Panc1 (cell line): ENCODE data around the gene UBAP2. TPM values are rescaled to one million over a fixed set of nuclear protein-coding genes. Genes with fewer than 3 reads are reported as not detected.

Source experiments
- ATAC-seq: fragments of 200-7000 bp; cut with Tn5 transposase; 2 replicates; pipeline ENCODE4 v1.9.1; 2020; ENCODE audit warnings: mild to moderate bottlenecking, moderate library complexity
- BruUV-seq: library from RNA; stranded (reverse); fragments of 400-500 nt; replicated peaks from 2 replicates; lab custom pipeline; 2021; lab: Mats Ljungman, UMichigan
- CTCF ChIA-PET: fragments of 300-600 bp; sonication (Branson Sonifier 250); formaldehyde crosslinking; loops from one replicate; lab custom pipeline; 2022; ENCODE audit warnings: antibody characterized with exemption; lab: Charles Lee
- POLR2A ChIA-PET: fragments of 300-600 bp; sonication (Branson Sonifier 250); formaldehyde crosslinking; loops from one replicate; lab custom pipeline; 2022; ENCODE audit warnings: antibody characterized with exemption; lab: Charles Lee
- DNase-seq: peaks from one replicate; pipeline ENCODE4 v3.0.0-alpha.2; 2010; ENCODE audit warnings: low read depth, low spot score
- H3K27ac ChIP-seq: 2 replicates; pipeline ENCODE4 v1.5.1; 2011; ENCODE audit warnings: mild to moderate bottlenecking, low read length, inconsistent platforms
- H3K27me3 ChIP-seq: fragments of 200-500 bp; sonication (Bioruptor generic); 2 replicates; pipeline ENCODE4 v1.6.0; 2014; ENCODE audit warnings: low read length, inconsistent platforms; ENCODE audit not compliant: control insufficient read depth, insufficient read depth
- H3K36me3 ChIP-seq: fragments of 200-500 bp; sonication (Bioruptor generic); 2 replicates; pipeline ENCODE4 v1.5.1; 2014; ENCODE audit warnings: inconsistent platforms, mild to moderate bottlenecking, low read length, moderate library complexity; ENCODE audit not compliant: control insufficient read depth, insufficient read depth
- H3K4me1 ChIP-seq: 2 replicates; pipeline ENCODE4 v1.5.1; 2011; ENCODE audit warnings: inconsistent platforms, mild to moderate bottlenecking, low read length, moderate library complexity; ENCODE audit not compliant: control insufficient read depth, insufficient read depth
- H3K4me3 ChIP-seq, 2 experiments: 2 replicates each; pipeline ENCODE4 v1.5.1; 2011 to 2012; ENCODE audit warnings: low read depth in 2 of 2, low read length in 2 of 2, mild to moderate bottlenecking in 2 of 2, inconsistent platforms in 1 of 2, moderate library complexity in 1 of 2
- H3K9me3 ChIP-seq: fragments of 200-500 bp; sonication (Bioruptor generic); 2 replicates; pipeline ENCODE4 v1.5.1; 2014; ENCODE audit warnings: low read depth, mild to moderate bottlenecking, inconsistent platforms, low read length, moderate library complexity; ENCODE audit not compliant: control insufficient read depth, insufficient read depth
- CTCF ChIP-seq: fragments of 450-650 bp; IDR thresholded peaks from 2 replicates; pipeline ENCODE4 v1.5.1; 2017; ENCODE audit warnings: mild to moderate bottlenecking
- POLR2AphosphoS5 ChIP-seq: IDR thresholded peaks from 2 replicates; pipeline ENCODE4 v1.6.1; 2012; ENCODE audit warnings: mild to moderate bottlenecking, low read depth, low read length, moderate library complexity
- REST ChIP-seq, 2 experiments: IDR thresholded peaks; 2 replicates each; pipeline ENCODE4 v1.6.1; 2011 to 2012; ENCODE audit warnings: low read depth in 2 of 2, control low read depth in 1 of 2, low read length in 1 of 2, mild to moderate bottlenecking in 1 of 2, moderate library complexity in 1 of 2; ENCODE audit not compliant: insufficient read depth in 1 of 2
- SIN3A ChIP-seq: IDR thresholded peaks from 2 replicates; pipeline ENCODE4 v1.6.1; 2012; ENCODE audit warnings: low read depth, mild to moderate bottlenecking, low read length, moderate library complexity, borderline replicate concordance; ENCODE audit not compliant: insufficient read depth
- TCF7L2 ChIP-seq: IDR thresholded peaks from 2 replicates; pipeline ENCODE4 v1.6.1; 2011; ENCODE audit warnings: mild to moderate bottlenecking, low read depth, low read length, inconsistent platforms
- in situ Hi-C: cut with HindIII; loops from 2 replicates; pipeline ENCODE4 v1.10.0; 2016; ENCODE audit warnings: low sequenced_read_pairs, low pct_unique_long_range_greater_than_20kb
- intact Hi-C: fragments of 100-400 bp; cut with micrococcal nuclease; formaldehyde crosslinking; loops from one replicate; pipeline ENCODE4 v1.10.0; 2022; ENCODE audit not compliant: unreplicated experiment
- total RNA-seq: library from RNA; stranded (reverse); gene quantifications from one replicate; pipeline ENCODE4 v1.2.1, GENCODE V29; 2021; ENCODE audit not compliant: unreplicated experiment

The UBAP2 gene
- total RNA-seq, 1 experiment from 2014 or later: 94.6 TPM

- DNase-seq (no peak), ATAC-seq (peak; percentile 44)
- intact Hi-C loops: loop anchor here (10.0 kb wide), 1 partner anchor 57 kb away; no protein-coding TSS in a partner anchor
- Histone ChIP-seq H3K36me3 (peaks cover 53% of the 10 kb centered on the region), H3K4me3 (no peak overlapping the region), H3K4me1 (peaks cover 7% of the 10 kb centered on the region; the same call in 1 of the 2 replicates), H3K27me3 (no peaks in the 10 kb centered on the region), H3K27ac (no peak overlapping the region), H3K9me3 (no peaks in the 10 kb centered on the region)
- in situ Hi-C loops: no loop called here
- peak; percentile 7; the same call in 1 of the 2 replicates for TF ChIP-seq POLR2AphosphoS5
- no peak for TF ChIP-seq CTCF
- ChIA-PET POLR2A (no interaction called here), CTCF (no interaction called here)
- TSS peak; percentile 60 for BruUV-seq
These were observed 126.5 kb downstream of the UBAP2 start for GRCh38 chr9:33921967-33922895.

GRCh38 chr9:33919276-33919897 lies 129.3 kb downstream of the UBAP2 start:
- intact Hi-C loops: loop anchor here (10.0 kb wide), 1 partner anchor 105 kb away; the partner anchor contains the start of gene UBE2R2
- peaks cover 40% of the 10 kb centered on the region for H3K36me3 ChIP-seq

More at GRCh38 chr9:33919276-33919897, 129.3 kb downstream of the UBAP2 start:
- ATAC-seq (no peak), DNase-seq (no peak)
- ChIA-PET CTCF (interaction anchor here (0.6 kb wide), 1 partner anchor 117 kb away, joined by 9 read pairs; no protein-coding TSS in a partner anchor), POLR2A (no interaction called here)
- no peaks in the 10 kb centered on the region for H3K27me3 ChIP-seq
- in situ Hi-C loops: no loop called here
- no peak for TF ChIP-seq SIN3A
- no peak for TF ChIP-seq CTCF
- TF ChIP-seq POLR2AphosphoS5: no peak; the same call in 1 of the 2 replicates
- no peak for TF ChIP-seq REST (IDR thresholded peaks at IDR 0.05; ENCODE audit: insufficient read depth in 1 of 2, low read depth in 2 of 2, low read length in 1 of 2)
- TF ChIP-seq TCF7L2: no peak
- TSS peak; percentile 35 for BruUV-seq
- H3K27ac ChIP-seq: no peak overlapping the region
- H3K4me1 ChIP-seq: peaks cover under 1% of the 10 kb centered on the region; the same call in 1 of the 2 replicates
- no peak overlapping the region for H3K4me3 ChIP-seq
- no peaks in the 10 kb centered on the region for H3K9me3 ChIP-seq
